ENCODE data around the gene COL5A1. TPM values are rescaled to one million over a fixed set of nuclear protein-coding genes. Genes with fewer than 3 reads are reported as not detected.

COL5A1 gene
- total RNA-seq, 1 donor from 2014 or later: 99.6 TPM

GRCh38 chr9:134717924-134718645 is 76.5 kb downstream of the COL5A1 start:
- H3K36me3 ChIP-seq: peaks cover 0 to 9% of the 10 kb centered on the region in 2 donors
- H3K9me3 ChIP-seq: no peaks in the 10 kb centered on the region
- TF ChIP-seq CTCF (IDR thresholded peaks at IDR 0.05): no peak
- peaks cover 0 to 3% of the 10 kb centered on the region in 2 donors for H3K4me1 ChIP-seq
- no peaks in the 10 kb centered on the region for H3K27me3 ChIP-seq
- H3K27ac ChIP-seq: peak overlapping the region in 1 of 2 donors; percentile 17
- no peak overlapping the region for H3K4me3 ChIP-seq
- no peak for DNase-seq (ENCODE audit: low spot score in 2 of 2)
- intact Hi-C loops (cut with DNase I): no loop called here

GRCh38 chr9:134719331-134719730 is 77.7 kb downstream of the COL5A1 start:
- no peaks in the 10 kb centered on the region for H3K27me3 ChIP-seq
- H3K36me3 ChIP-seq: peaks cover 0 to 9% of the 10 kb centered on the region in 2 donors
- no peak overlapping the region for H3K4me3 ChIP-seq
- no peak for TF ChIP-seq CTCF (IDR thresholded peaks at IDR 0.05)
- no peaks in the 10 kb centered on the region for H3K9me3 ChIP-seq
- intact Hi-C loops (cut with DNase I): no loop called here
- H3K4me1 ChIP-seq: peaks cover 0 to 3% of the 10 kb centered on the region in 2 donors
- DNase-seq (ENCODE audit: low spot score in 2 of 2): no peak
- no peak overlapping the region for H3K27ac ChIP-seq

- no peak for DNase-seq (ENCODE audit: low spot score in 2 of 2)
- no peaks in the 10 kb centered on the region for H3K27me3 ChIP-seq
- no peak overlapping the region for H3K27ac ChIP-seq
- peaks cover 0 to 3% of the 10 kb centered on the region in 2 donors for H3K4me1 ChIP-seq
- intact Hi-C loops (cut with DNase I): no loop called here
- H3K9me3 ChIP-seq: no peaks in the 10 kb centered on the region
- TF ChIP-seq CTCF (IDR thresholded peaks at IDR 0.05): no peak
- H3K36me3 ChIP-seq: peaks cover 0 to 12% of the 10 kb centered on the region in 2 donors
- H3K4me3 ChIP-seq: no peak overlapping the region
Observed at GRCh38 chr9:134720136-134720753, 78.6 kb downstream of the COL5A1 start.

GRCh38 chr9:134720796-134721195 is 79.2 kb downstream of the COL5A1 start:
- Histone ChIP-seq H3K27me3 (no peaks in the 10 kb centered on the region), H3K4me1 (peaks cover 0 to 3% of the 10 kb centered on the region in 2 donors), H3K9me3 (no peaks in the 10 kb centered on the region), H3K36me3 (peaks cover 0 to 12% of the 10 kb centered on the region in 2 donors), H3K4me3 (no peak overlapping the region), H3K27ac (no peak overlapping the region)
- TF ChIP-seq CTCF (IDR thresholded peaks at IDR 0.05): no peak
- no peak for DNase-seq (ENCODE audit: low spot score in 2 of 2)
- intact Hi-C loops (cut with DNase I): no loop called here

GRCh38 chr9:134721344-134721743 is 79.7 kb downstream of the COL5A1 start:
- intact Hi-C loops (cut with DNase I): no loop called here
- H3K4me3 ChIP-seq: no peak overlapping the region
- no peaks in the 10 kb centered on the region for H3K27me3 ChIP-seq
- TF ChIP-seq CTCF (IDR thresholded peaks at IDR 0.05): no peak
- H3K36me3 ChIP-seq: peaks cover 0 to 10% of the 10 kb centered on the region in 2 donors
- no peak overlapping the region for H3K27ac ChIP-seq
- peaks cover 0 to 3% of the 10 kb centered on the region in 2 donors for H3K4me1 ChIP-seq
- H3K9me3 ChIP-seq: no peaks in the 10 kb centered on the region
- DNase-seq (ENCODE audit: low spot score in 2 of 2): no peak
